Suppressor macrophage treated with lipopolysaccharide for 1 hour (primary cell): ENCODE results near the gene GRID1.
A peak's percentile ranks its signal among the peaks of the same experiment; 100 is the strongest.

Experiments used
- DNase-seq, 3 donors: peaks; one replicate each; pipeline ENCODE4 v3.0.0-alpha.2; 2020 to 2022

Gene GRID1

DNA sequence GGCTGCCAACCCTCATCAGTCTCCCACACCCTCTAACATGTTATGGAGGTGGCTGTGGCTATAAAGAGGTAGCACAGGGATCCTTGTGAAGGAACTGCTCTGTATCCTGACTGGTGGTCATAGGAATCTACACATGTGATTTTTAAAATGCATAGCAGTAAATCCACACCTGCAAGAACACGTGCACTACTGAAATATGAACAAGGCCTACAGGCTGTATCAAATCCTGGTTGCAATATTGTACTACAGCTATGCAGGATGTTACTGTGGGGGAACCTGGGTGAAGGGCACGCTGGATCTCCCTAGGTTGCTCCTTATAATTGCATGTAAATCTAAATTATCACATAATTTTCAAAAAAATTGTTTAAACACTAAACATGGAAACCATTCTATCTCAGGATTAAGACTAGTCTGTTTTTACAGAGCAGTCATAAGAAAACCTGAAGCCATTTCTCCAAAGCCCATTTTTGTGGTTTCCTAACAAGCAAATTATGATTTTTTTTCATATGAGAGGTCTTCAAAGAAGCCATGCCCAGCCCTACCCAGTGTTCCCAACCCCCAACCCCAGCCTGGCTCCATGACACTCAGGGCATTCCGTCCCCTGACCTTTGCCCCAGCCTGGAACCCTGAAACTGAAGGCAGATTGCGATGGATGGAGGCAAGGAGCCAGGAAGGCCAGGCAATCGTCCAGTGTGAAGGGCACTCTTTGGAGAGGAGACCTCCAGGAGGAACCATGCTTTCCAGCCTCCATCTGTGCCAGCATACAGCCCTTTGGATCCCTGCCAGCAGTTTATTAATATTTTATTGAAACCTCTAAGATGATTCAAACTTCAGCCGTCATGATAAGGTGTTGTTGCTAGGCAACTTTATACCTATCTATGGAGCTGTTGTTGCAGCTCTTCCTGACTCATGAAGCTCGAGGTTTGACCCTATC, 161.0 kb downstream of the GRID1 start:
- no peak for DNase-seq

DNA sequence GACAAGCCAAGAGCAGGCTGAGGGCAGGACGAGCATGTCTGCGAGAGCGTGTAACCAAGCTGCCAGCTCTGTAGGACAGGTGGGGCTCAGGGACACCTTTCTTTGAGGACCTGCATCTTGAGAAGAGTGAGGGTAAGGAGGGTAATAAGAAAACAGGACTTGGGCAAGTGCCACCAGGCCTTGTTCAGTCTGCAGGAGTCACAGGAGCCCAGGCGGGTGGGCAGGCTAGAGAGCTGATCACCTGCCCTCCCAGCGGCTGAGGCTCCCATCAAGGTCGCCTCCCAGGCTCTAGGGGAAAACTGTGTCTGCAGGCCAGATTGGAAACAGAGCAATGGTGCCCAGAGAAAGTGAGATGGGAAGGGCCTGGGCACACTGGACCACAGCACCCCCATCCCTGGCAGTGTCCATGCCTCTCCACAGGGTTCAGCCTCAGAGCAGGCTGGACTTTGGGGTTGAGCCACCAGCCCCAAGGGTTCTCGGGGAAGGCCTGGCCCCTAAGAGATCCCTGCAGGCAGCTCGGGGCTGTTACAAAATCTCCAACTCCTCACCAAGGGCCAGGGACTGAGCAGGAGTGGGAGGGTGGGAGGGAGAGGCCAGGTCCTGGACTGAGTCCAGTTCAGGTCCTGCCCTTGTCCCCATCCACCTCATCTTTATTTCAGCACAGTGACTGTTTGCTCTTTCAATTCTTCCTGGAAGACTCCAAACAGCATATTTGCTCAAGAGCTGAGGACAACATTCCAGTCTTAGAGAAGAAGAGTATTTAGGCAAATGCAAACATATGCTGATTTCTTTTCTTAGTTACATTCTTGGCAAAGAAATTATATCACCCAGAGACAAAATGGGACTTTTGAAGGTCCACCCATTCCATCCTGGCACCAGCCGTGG, 161.9 kb downstream of the GRID1 start:
- DNase-seq, result no peak

DNA sequence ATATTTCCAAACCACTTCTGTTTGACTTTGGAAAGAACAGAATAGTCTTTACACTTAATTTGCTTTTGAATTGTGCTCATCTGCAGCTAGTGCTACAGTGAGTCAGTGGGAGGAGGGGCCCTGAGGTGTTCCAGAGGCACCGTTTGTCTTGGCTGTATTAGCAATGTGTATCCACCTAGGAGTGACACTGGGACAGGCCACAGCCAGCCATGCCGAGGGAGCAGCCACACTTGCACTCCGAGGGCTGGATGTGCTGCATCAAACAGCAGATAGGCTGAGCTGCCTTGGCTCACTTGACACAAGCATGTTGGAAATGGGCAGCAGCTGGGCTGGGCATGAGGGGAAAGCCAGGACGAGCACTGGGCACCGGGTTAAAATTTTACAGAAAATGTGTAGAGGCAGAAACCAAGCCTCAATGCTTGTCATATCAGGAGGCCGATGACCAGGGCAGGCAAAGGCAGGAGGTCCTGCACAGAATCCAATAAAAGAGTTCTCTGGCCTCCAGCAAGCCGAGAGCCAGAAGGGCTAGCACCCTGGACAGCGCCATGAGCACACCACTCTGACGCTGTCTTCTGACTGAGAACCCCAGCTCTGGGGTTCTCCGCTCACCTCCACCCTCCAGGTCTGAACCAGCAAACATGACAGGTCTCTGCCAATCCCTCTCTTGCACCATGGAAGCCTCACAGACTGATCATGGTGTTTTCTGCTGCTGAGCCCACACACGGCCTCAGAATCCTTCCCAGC, 163.3 kb downstream of the GRID1 start:
- peak in 2 of 3 donors; percentile 49 to 63 for DNase-seq

DNA sequence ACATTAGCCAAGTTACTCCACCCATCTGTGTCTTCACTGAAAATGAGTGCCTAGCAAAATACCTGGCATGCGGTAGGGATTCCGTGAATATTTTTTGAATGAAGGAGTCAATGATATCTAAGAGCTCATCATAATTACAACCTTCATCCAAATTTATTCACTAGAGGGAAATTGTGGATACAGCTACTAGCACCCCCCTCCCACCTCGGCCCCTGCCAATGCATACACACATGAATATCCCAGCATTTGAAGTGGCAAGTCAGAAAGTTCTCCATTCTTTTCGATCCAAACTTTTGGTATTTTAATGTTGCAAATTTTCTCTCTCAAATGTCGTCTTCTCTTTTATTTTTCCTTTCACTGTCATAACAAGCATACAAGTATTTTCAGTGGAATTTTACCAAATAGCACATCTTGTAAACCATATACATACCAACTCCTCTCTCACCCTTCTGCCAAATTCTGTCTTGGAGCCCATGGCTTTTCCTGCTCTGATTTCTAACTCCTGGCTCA, 164.3 kb downstream of the GRID1 start:
- DNase-seq, result no peak

DNA sequence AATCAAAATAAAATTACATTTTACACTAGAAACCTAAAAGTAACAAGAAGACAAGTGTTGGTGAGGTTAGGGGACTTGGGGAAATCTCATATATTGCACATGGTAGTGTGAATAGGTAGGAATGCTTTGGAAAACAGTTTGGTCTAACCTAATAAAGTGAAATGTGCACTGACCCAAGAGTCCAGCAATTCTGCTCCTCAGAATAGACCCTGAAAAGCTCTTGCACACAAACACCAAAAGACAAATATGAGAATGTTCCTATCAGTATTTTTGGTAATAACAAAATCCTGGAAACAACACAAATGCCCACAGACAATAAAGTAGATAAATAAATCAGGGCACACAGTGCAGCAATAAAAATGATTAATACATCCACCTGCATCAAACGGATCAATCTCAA, 165.7 kb downstream of the GRID1 start:
- DNase-seq, result no peak

DNA sequence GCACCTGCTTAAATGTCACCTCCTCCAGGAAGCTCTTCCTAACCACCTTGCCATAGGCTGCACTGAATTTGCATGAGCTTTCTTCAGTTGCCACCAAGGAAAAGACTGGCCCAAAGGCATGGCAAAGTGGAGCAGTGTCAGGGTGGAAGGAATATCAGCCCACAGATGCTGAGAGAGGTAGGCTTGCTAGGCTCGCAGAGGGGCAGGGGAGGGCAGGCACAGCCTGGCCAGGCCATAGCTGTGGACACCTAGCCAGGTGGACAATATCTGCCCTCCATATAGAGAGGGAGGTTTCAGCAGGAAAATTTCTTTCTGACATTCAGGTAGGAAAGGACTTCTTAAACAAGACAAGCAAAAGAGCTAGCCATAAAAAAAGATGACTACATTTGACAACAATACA, 166.3 kb downstream of the GRID1 start:
- DNase-seq, result no peak

DNA sequence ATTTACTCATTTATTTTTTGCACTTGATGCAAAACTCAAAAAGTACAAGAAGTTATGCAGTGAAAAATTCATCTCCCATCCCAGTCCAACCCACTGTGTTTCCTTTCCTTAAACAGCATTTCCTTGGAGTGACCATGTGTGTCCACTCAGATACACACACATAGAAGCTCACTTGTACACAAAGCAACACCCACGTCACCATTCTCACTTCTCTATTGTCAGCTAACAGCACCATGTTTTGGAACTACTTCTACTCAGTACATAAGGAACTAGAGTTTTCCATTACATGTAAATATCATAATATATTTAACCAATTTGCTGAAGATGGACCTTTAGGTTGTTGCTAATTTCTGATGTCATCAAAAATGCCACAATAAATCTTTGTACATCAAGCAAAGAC, 167.6 kb downstream of the GRID1 start:
- peak in 1 of 3 donors; percentile 20 for DNase-seq

DNA sequence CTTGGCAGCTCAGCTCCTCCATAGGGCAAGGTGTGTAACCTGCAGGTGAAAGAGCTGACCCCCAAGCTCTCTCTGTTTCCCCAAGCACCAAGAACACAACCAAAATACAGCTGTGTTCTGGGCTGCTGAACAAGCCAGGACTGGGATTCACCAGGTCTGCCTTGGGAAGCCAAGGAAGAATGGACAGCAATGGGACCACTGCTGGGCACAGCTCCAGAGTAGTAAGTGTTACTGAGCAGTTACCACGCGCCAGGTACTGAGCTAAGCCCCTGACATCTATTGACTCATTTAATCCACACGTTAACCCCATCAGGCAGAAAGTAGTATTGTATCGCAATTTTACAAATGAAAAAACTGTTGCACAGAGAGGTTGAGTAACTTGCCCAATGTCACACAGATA, 168.3 kb downstream of the GRID1 start:
- no peak for DNase-seq

DNA sequence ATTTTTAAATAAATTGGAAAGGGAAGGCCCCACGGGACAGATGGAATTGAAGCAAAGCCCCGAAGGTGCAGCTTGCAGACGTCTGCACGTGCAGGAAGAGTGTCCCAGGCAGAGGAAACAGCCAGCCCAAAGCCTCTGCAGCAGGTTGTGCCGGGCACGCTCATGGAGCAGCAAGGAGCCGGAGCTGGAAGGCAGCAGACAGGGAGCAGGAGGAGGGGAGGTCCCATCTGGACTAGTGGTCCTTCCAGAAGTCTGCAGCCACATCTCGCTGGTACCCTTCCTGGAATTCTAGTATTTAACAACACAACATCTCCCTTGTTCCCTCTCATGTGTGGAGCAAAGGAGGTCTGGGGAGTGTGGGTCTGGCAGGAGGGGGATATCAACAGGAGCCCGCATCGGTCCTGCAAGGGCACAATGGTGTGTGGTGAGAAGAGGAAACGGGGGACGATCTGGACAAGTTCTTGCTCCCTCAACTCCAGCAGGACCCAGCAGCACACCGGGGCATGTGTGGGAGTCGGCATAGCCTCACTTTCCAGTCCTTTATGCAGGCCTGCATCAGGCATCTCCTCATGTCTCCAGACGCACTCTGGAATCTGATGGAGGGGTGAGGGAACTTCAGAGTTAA, 169.3 kb downstream of the GRID1 start:
- no peak for DNase-seq

DNA sequence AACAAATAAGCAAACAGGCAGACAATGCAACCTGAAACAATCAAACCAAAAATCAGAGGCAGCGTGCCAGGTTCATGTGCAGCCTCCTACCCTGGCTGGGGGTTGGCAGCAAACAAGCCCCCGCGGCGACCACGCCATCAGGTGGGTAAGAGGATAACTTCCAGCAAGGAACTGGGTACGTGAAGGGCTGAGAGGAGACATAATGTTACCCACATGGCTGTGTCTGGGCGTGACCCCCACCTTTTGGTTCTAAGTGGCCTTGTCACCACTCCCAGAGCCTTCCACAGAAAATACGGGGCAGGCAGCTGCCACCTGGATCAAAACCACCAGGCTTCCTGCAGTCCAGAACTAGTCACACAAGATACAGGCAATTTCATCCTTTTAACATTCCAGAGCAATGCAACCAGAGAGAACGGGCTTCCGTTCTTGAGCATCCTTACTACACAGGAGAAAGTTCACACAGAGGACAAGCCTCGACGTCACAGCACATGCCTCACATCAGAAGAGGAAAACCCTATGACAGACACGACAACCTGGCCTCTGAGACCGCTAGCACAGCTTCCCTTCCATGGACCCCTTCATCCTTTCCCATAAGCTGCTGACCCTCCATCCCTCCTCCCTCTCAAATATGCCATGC, 171.0 kb downstream of the GRID1 start:
- DNase-seq, result no peak

DNA sequence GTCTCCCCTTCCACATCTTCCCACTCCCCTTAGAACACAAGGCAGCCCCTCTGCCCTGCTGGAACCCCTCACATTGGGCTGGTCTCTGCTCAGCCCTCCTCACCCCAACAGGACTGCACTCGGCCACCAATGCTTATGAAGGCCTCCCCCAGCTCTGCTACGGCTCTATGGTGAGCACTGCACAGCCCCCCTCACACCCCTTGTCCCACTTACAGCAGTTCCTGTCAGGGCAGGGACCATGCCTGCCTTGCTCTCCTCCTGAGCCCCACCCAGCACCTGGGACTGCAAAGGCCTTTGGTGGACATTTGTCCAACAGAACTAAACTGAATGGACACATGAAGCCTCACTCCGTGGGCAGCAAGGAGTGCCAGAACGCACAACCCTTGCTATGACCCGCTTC, 171.9 kb downstream of the GRID1 start:
- DNase-seq, result no peak

DNA sequence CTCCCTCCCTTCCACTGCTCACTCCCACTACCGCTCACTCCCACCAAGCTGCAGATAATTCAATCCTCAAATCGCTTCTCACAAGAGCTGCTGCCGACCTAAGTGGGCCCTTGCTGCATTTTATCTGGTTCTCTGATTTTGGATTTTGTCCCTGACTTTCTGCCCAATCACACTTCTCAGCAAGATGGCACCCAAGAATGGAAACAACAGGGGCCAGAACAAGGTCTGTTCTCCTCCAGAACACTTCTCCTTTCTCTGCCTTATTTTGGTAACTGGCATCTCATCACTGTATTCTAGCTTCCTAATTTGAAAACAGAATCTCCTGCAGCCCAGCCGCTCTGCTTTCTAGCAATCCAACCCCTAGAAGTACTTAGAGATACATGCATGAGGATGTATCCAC, 172.8 kb downstream of the GRID1 start:
- DNase-seq, result no peak

DNA sequence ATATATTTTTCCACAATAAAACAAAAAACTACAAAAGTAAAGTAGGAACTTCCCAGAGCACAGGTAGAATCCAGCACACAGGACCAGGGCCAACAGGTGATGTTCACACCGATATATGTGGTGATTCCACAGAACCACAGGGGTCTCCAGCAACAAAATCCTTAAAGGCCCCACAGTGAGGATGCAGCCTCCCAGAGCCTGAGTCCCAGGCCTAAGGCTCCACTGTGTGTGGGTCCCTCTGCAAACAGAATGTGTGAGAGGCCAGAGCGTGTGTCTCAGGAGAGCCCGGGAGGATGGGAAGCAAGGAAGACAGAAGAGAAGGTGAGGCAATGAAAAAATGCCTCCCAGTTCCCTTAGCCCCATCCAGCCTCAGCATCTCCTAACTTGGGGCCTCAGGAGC, 173.9 kb downstream of the GRID1 start:
- DNase-seq, result no peak

DNA sequence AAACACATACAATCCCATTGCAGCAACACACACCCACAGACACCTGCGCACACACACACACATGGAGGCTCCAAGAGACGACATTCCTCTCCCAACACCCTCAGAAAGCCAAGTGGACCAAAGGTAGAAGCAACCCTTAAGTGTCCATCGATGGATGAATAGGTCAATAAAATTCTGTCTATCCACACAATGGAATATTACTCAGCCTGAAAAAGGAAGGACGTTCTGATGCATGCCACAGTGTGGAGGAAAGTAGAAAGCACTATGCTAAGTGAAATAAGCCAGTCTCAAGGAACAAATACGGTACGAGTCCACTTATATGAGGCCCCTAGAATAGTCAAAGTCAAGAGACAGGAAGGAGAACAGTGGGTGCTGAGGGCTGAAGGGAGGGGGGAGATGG, 174.4 kb downstream of the GRID1 start:
- DNase-seq, result no peak

DNA sequence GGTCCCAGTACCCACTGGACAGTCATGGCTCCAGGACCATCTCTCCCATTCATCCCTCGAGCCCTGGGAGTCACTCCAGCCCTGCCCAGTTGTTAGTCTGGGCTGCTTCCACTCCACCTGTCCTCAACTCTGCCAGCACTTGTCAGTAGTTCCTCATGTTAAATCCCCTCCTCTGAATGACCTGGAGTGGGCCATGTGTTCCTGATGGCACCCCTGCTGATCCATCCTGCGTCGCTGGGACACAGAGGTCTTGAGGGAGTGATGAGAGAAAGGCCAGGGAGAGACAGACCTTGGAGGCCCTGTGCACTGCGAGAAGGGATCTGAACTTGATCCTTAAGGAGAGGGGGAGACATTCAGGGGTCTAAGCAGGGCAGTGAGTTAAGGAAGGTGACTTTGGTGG, 174.9 kb downstream of the GRID1 start:
- DNase-seq, result no peak

DNA sequence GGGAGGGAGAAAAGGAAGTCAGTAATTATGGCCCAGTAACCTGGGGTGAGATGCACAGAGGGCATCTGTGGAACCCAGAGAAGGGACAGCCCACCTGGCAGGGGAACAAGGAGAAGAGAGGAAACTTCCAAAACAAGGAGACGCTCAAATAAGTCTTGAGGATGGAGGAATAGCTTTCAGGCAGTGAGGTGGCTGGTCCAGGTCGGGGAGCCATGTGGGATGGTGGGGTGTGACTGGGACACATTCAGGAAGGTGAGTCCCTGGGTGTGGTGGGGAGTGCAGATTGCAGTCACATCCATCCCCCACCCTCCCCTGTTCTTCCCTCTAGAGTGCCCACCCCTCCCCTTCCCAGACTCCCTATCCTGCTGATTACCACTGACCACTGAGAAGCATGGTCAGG, 175.4 kb downstream of the GRID1 start:
- no peak for DNase-seq

DNA sequence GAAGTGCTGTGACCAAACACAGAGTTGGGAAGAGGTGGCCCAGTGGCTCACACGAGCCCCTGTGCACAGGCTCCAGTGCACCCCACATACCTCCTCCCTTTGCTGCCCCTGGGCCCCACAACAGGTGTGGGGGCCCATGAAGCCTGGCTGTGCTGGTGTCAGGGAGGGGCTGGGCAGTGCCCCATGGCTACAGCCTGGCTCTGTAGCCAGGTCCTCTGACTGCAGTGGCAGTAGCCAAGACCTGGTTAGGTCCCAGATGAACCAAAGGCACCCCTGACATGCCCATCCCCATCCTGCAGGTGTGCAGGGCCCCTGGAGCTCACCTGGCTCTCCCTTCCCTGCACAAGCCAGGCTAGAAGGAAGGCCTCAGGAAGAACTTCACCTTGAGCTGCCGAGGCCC, 176.3 kb downstream of the GRID1 start:
- no peak for DNase-seq

DNA sequence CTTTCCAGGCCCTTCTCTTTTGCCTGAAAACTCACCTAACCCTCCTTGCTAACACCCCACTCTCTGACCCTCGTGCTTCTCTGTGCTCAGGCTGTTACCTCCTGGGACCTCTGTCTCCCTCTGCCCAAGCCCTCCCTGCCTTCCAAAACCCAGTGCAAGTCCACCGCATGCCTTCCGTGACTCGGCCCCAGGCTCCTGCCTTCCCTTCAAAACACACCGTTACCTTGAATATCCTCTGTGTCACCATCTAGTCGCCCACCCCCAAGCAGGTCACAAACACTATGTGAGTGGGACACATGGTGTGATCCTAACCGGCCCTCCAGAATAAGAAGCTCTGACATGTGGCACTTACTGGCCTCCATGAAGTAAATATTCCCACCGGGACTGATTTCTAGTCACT, 176.7 kb downstream of the GRID1 start:
- no peak for DNase-seq

DNA sequence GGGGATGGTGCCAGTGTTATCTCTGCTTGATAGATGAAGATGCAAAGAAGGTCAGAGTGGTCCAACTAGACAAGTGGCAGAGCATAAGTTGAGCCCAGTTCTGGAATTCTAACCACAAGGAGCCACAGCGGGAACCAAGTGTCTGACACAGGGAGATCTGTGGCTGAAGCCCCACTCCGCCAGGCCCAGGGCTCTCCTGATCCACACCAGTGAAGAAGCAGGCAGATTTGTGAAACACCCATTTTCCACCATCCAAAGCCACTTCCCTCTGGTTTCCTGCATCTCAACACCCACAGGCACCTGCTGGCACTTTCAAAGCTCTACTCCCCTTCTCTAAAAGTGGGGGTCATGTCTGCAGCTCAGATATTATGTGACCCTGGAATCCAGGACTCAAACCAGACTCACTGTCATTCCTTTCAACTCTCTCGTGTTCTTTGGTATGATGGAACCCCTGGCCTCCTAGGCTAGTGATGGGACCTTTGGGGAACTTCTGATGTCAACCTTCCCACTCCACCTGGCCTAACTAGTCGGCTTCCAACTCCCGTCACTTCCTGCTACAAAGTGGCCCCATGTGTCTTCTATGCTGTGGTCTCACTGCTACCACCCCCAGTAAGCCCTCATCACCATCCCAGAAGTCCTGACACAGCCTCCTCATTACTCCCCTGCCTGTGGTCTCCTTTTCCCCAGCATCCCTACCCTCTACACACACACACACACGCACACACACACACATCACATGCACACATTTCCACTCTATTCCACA, 177.6 kb downstream of the GRID1 start:
- DNase-seq, result no peak

DNA sequence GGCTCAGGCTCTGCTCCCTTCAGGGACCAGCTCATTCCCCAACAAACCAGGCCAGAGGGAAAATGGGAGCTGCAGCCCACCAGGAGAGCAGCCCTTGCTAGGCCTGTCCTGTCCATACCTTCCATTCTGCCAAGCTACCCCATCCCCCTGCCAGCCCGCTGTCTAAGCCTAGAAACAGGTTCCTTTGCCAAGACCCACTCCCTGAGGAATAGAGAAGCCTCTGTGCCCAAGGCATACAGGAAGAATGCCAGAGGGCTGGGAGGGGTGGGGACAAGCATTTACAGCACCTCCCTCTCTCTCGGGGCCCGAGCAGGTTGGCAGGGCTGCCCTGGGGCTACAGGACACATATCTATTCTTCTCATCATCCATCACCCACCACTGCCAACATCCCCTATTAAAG, 178.3 kb downstream of the GRID1 start:
- no peak for DNase-seq
